ENCODE data around the gene RBM20. TPM values are rescaled to one million over a fixed set of nuclear protein-coding genes. Genes with fewer than 3 reads are reported as not detected.

RBM20 gene
- total and polyA plus RNA-seq, 2 experiments from 2014 or later: 3.7 to 4.0 TPM

GRCh38 chr10:110867807-110868465 lies 223.8 kb downstream of the RBM20 start:
- Histone ChIP-seq H4K20me1 (ENCODE audit: insufficient read depth, poor library complexity, severe bottlenecking) (peaks cover under 1% of the 10 kb centered on the region), H3K27me3 (no peaks in the 10 kb centered on the region), H3K4me3 (no peak overlapping the region), H3K4me1 (ENCODE audit: insufficient read depth) (peaks cover 51% of the 10 kb centered on the region), H3K79me2 (peaks cover 17% of the 10 kb centered on the region), H3K36me3 (replicated peaks; ENCODE audit: insufficient read depth, low read depth) (no peaks in the 10 kb centered on the region), H3K4me2 (no peak overlapping the region), H2AFZ (no peak overlapping the region), H3K9me2 (replicated peaks; ENCODE audit: insufficient read depth) (no peaks in the 10 kb centered on the region), H3K9me3 (ENCODE audit: low read depth) (no peaks in the 10 kb centered on the region), H3K27ac (peak overlapping the region; percentile 90)
- TF ChIP-seq EZH2 (IDR thresholded peaks at IDR 0.05; ENCODE audit: borderline replicate concordance) (no peak), EZH2phosphoT487 (IDR thresholded peaks at IDR 0.05; ENCODE audit: low read depth, severe bottlenecking, unreplicated experiment) (no peak), CTCF (IDR thresholded peaks at IDR 0.05; ENCODE audit: poor library complexity) (no peak)
- 59% methylated on average over 4 of the region's 4 CpGs for WGBS (ENCODE audit: low lambda C conversion rate, missing lambda C conversion rate)
- DNase-seq (ENCODE audit: low spot score): no peak

GRCh38 chr10:110868981-110869380 lies 224.8 kb downstream of the RBM20 start:
- no peak overlapping the region for H3K4me3 ChIP-seq
- H3K9me2 ChIP-seq (replicated peaks; ENCODE audit: insufficient read depth): no peaks in the 10 kb centered on the region
- DNase-seq (ENCODE audit: low spot score): no peak
- H3K4me2 ChIP-seq: no peak overlapping the region
- no peaks in the 10 kb centered on the region for H3K36me3 ChIP-seq (replicated peaks; ENCODE audit: insufficient read depth, low read depth)
- H4K20me1 ChIP-seq (ENCODE audit: insufficient read depth, poor library complexity, severe bottlenecking): peaks cover 9% of the 10 kb centered on the region
- no peak overlapping the region for H2AFZ ChIP-seq
- H3K9me3 ChIP-seq (ENCODE audit: low read depth): no peaks in the 10 kb centered on the region
- TF ChIP-seq EZH2phosphoT487 (IDR thresholded peaks at IDR 0.05; ENCODE audit: low read depth, severe bottlenecking, unreplicated experiment) (no peak), EZH2 (IDR thresholded peaks at IDR 0.05; ENCODE audit: borderline replicate concordance) (no peak), CTCF (IDR thresholded peaks at IDR 0.05; ENCODE audit: poor library complexity) (no peak)
- peaks cover 47% of the 10 kb centered on the region for H3K4me1 ChIP-seq (ENCODE audit: insufficient read depth)
- WGBS (ENCODE audit: low lambda C conversion rate, missing lambda C conversion rate): 90% methylated on average over 6 of the region's 6 CpGs
- no peaks in the 10 kb centered on the region for H3K27me3 ChIP-seq
- no peak overlapping the region for H3K27ac ChIP-seq
- H3K79me2 ChIP-seq: peaks cover 27% of the 10 kb centered on the region

GRCh38 chr10:110870823-110871297 lies 226.7 kb downstream of the RBM20 start:
- no peaks in the 10 kb centered on the region for H3K9me2 ChIP-seq (replicated peaks; ENCODE audit: insufficient read depth)
- H3K4me3 ChIP-seq: peak overlapping the region; percentile 2
- H3K4me2 ChIP-seq: peak overlapping the region; percentile 74
- peaks cover 42% of the 10 kb centered on the region for H3K4me1 ChIP-seq (ENCODE audit: insufficient read depth)
- WGBS (ENCODE audit: low lambda C conversion rate, missing lambda C conversion rate): 71% methylated on average over 13 of the region's 13 CpGs
- no peak for TF ChIP-seq EZH2 (IDR thresholded peaks at IDR 0.05; ENCODE audit: borderline replicate concordance)
- no peak for TF ChIP-seq EZH2phosphoT487 (IDR thresholded peaks at IDR 0.05; ENCODE audit: low read depth, severe bottlenecking, unreplicated experiment)
- no peak for TF ChIP-seq CTCF (IDR thresholded peaks at IDR 0.05; ENCODE audit: poor library complexity)
- no peak for DNase-seq (ENCODE audit: low spot score)
- no peaks in the 10 kb centered on the region for H3K9me3 ChIP-seq (ENCODE audit: low read depth)
- peak overlapping the region; percentile 93 for H3K27ac ChIP-seq
- peaks cover 26% of the 10 kb centered on the region for H4K20me1 ChIP-seq (ENCODE audit: insufficient read depth, poor library complexity, severe bottlenecking)
- H3K79me2 ChIP-seq: peaks cover 46% of the 10 kb centered on the region
- peak overlapping the region; percentile 33 for H2AFZ ChIP-seq
- H3K27me3 ChIP-seq: no peaks in the 10 kb centered on the region
- H3K36me3 ChIP-seq (replicated peaks; ENCODE audit: insufficient read depth, low read depth): no peaks in the 10 kb centered on the region

Data from hepatocyte (in vitro differentiated cells).